Measurements from ENCODE around the gene FRAS1. TPM values are rescaled to one million over a fixed set of nuclear protein-coding genes. Genes with fewer than 3 reads are reported as not detected.
"Not testable (repeated sequence)": the region's sequence is repeated elsewhere in the genome, so short reads cannot be mapped to it uniquely, and the experiment has no call there.

FRAS1 gene
- total RNA-seq, 2 donors from 2014 or later: 0.17 TPM; not detected in 1

DNA sequence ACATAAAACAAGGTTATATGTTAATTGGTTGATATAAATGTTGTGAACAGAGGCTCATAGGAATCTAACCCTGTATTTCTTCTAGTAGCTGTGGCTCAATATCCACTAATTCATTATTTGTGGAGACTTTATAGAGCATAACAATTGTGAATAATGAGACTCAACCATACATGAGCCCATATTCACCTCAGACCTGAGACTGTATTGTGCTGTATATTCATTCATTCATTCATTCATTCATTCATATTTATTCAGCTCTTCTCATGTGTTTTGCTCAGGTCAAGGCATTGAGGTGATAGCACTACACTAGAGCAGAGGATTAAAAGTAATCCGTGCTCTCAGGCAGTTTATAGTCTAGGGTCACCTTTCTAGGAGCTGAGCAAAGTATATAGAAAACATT lies 470.0 kb downstream of the FRAS1 start:
- H3K27ac Mint-ChIP-seq: no peak overlapping the region
- no peak overlapping the region for H3K4me3 Mint-ChIP-seq
- DNase-seq (ENCODE audit: low spot score) (no peak), ATAC-seq (no peak)
- no peaks in the 10 kb centered on the region for H3K36me3 Mint-ChIP-seq
- peaks cover 4 to 16% of the 10 kb centered on the region in 2 donors for H3K27me3 Mint-ChIP-seq
- no peaks in the 10 kb centered on the region for H3K4me1 Mint-ChIP-seq (ENCODE audit: low read depth in 2 of 2)
- H3K9me3 Mint-ChIP-seq: no peaks in the 10 kb centered on the region

DNA sequence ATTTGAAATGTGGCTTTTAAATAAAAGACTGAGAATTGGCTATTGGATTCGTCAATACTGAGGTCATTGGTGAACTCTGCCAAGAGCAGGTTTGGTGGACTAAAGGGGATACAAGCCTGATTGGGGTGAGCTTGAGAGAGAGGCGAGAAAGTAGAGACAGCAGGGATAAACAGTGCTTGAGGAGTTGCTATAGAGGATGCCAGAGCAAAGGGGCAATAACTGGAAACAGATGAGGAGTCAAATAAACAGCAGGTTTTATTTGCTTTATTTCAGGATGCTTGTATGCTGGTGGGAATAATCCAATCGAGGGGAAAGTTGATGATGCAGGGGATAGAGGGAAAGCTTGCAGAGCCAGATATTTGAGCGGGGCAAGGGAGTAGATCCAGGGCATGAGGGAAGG lies 470.4 kb downstream of the FRAS1 start:
- peaks cover 6 to 20% of the 10 kb centered on the region in 2 donors for H3K27me3 Mint-ChIP-seq
- no peaks in the 10 kb centered on the region for H3K9me3 Mint-ChIP-seq
- no peaks in the 10 kb centered on the region for H3K4me1 Mint-ChIP-seq (ENCODE audit: low read depth in 2 of 2)
- H3K27ac Mint-ChIP-seq: no peak overlapping the region
- DNase-seq (ENCODE audit: low spot score) (no peak), ATAC-seq (no peak)
- no peaks in the 10 kb centered on the region for H3K36me3 Mint-ChIP-seq
- H3K4me3 Mint-ChIP-seq: no peak overlapping the region

DNA sequence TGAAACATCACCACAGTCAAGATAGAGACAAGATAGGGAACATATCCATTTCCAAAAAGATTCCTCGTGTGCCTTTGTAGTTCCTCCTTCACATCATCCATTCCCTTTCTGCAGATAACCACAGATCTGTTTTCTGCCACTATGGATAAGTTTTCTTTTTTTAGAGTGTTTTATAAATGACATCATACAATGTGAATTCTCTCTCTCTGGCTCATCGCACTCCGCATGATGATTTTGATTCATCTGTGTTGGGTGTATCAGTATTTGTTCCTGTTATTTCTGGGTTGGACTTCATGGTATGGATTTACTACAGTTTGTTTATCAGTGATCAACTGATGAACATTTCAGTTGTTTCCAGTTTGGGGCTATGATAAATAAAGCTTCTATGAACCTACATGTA lies 471.2 kb downstream of the FRAS1 start:
- Mint-ChIP-seq H3K36me3 (no peaks in the 10 kb centered on the region), H3K4me1 (ENCODE audit: low read depth in 2 of 2) (no peaks in the 10 kb centered on the region), H3K9me3 (no peaks in the 10 kb centered on the region), H3K27me3 (peaks cover 6 to 28% of the 10 kb centered on the region in 2 donors), H3K27ac (no peak overlapping the region), H3K4me3 (no peak overlapping the region)
- DNase-seq (ENCODE audit: low spot score): no peak
- ATAC-seq: no peak

DNA sequence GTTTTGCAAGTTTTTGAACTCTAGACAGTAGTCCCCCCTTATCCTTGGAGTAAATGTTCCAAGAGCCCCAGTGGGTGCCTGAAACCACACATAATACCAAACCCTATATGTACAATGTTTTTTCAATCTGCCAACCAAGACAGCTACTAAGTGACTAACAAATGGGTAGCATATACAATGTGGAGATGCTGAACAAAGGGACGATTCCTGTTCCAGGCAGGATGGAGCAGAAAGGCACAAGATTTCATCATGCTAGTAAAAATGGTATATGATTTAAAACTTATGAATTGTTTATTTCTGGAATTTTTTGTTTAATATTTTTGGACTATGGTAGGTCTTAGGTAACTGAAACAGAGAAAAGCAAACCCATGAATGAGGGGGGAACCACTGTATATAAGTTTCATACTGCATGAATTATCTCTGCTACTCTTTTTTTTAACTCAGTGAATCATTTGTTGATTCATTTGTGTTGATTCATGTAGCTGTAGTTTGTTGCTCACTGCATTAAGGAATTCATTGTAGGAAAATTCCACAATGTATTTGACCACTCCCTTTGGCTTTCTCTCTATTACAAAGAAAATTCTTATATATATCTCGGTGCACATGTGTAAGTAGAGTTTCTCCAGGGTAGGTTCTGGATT lies 472.6 kb downstream of the FRAS1 start:
- ATAC-seq: no peak
- Mint-ChIP-seq H3K36me3 (no peaks in the 10 kb centered on the region), H3K4me1 (ENCODE audit: low read depth in 2 of 2) (no peaks in the 10 kb centered on the region), H3K9me3 (no peaks in the 10 kb centered on the region), H3K27me3 (peaks cover 6 to 26% of the 10 kb centered on the region in 2 donors), H3K4me3 (no peak overlapping the region), H3K27ac (no peak overlapping the region)
- no peak for DNase-seq (ENCODE audit: low spot score)

DNA sequence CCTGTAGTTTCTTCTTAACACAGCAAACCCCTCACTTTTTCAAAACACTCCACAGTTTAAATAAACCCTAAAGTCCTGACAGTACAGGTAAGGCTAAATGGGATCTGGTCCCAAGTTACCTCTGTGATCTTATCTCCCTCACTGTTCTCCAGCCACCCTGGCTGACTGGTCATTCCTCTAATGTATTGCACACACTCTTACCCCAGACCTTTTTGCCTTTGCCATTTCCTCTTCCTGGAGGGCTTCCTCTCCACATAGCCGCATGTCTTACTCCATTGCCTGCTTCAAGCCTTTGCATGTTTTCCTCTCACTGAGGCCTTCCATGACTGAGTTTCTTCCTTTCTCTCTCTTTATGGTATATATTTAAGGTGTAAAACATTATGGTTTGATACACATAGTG lies 474.9 kb downstream of the FRAS1 start:
- Mint-ChIP-seq H3K27me3 (peaks cover 12 to 39% of the 10 kb centered on the region in 2 donors), H3K27ac (no peak overlapping the region), H3K4me1 (ENCODE audit: low read depth in 2 of 2) (no peaks in the 10 kb centered on the region), H3K9me3 (no peaks in the 10 kb centered on the region), H3K36me3 (no peaks in the 10 kb centered on the region), H3K4me3 (no peak overlapping the region)
- DNase-seq (ENCODE audit: low spot score): no peak
- no peak for ATAC-seq

DNA sequence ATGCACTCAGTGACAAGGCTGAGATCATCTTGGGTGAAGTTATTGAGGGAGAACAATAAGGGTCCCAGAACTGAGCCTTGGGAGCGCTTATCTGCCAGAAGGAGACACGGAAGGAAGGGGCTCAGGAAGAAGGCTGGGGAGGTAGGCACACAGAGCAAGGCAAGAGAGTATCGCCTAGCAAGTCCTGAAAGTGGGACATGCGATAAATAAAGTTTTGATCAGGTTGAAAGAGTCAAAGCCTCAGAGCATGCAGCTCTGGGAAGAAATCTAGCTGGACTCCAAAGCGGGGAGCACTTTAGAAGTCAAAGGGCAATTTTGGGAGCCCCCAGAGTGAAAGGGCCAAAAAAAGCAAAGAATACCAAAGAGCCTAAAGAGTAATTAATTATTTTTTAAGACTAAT lies 476.7 kb downstream of the FRAS1 start:
- no peak for ATAC-seq
- no peaks in the 10 kb centered on the region for H3K36me3 Mint-ChIP-seq
- peaks cover 14 to 39% of the 10 kb centered on the region in 2 donors for H3K27me3 Mint-ChIP-seq
- no peaks in the 10 kb centered on the region for H3K4me1 Mint-ChIP-seq (ENCODE audit: low read depth in 2 of 2)
- H3K9me3 Mint-ChIP-seq: no peaks in the 10 kb centered on the region
- DNase-seq (ENCODE audit: low spot score): no peak
- H3K4me3 Mint-ChIP-seq: no peak overlapping the region
- H3K27ac Mint-ChIP-seq: no peak overlapping the region

DNA sequence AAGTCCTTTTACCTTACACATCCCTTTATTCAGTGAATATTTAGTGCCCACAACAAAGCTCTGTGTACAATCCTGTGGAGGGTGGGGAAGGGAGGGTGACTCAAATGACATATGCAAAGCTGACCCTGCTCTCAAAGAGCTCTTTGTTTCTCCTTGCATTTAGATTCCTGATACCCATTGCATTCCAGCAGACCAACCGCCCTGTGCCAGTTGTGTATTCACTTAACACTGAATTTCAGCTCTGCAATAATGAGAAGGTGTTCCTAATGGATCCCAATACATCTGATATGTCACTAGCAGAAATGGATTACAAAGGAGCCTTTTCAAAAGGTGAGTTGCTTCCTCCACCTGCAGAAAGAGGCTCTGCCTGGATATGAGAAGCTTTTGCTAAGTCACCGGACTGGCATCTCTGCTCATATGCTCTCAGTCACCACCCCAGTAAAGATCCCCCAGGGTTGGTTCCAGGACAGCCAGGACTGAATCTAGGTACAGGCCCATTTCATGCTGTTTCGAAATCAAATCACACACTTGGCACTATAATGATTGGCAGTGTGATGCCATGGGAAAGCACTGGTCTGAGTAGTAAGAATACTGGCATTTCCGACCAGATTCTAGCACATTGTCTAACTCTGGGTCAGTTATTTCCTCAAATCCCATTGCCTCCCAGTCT lies 477.3 kb downstream of the FRAS1 start:
- H3K4me3 Mint-ChIP-seq: no peak overlapping the region
- no peak overlapping the region for H3K27ac Mint-ChIP-seq
- peaks cover 14 to 39% of the 10 kb centered on the region in 2 donors for H3K27me3 Mint-ChIP-seq
- DNase-seq (ENCODE audit: low spot score): no peak
- no peaks in the 10 kb centered on the region for H3K36me3 Mint-ChIP-seq
- no peaks in the 10 kb centered on the region for H3K4me1 Mint-ChIP-seq (ENCODE audit: low read depth in 2 of 2)
- peak in 1 of 2 donors; percentile 40 for ATAC-seq
- no peaks in the 10 kb centered on the region for H3K9me3 Mint-ChIP-seq

DNA sequence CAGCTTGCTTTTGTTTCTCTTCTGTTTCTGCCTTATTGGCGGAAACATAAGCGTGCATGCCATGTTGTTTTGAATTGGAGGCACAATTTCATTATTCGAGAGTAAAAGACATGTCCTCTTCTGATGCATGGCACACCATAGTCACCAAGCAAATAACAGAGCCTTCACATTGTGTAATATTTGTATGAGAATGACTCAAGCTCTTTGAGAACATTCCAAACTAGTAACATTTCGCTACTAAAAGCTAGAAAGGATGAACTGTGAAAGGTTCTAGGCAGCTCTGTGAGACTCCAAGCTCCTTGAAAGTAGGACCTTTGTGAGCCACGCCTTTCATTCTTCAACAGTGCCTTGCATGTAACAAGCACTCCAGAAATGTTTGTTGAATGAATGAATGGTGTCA lies 485.2 kb downstream of the FRAS1 start:
- Mint-ChIP-seq H3K27me3 (peaks cover 11 to 24% of the 10 kb centered on the region in 2 donors), H3K36me3 (no peaks in the 10 kb centered on the region), H3K9me3 (no peaks in the 10 kb centered on the region), H3K27ac (no peak overlapping the region), H3K4me1 (ENCODE audit: low read depth in 2 of 2) (no peaks in the 10 kb centered on the region), H3K4me3 (no peak overlapping the region)
- DNase-seq (ENCODE audit: low spot score): no peak
- ATAC-seq: no peak

DNA sequence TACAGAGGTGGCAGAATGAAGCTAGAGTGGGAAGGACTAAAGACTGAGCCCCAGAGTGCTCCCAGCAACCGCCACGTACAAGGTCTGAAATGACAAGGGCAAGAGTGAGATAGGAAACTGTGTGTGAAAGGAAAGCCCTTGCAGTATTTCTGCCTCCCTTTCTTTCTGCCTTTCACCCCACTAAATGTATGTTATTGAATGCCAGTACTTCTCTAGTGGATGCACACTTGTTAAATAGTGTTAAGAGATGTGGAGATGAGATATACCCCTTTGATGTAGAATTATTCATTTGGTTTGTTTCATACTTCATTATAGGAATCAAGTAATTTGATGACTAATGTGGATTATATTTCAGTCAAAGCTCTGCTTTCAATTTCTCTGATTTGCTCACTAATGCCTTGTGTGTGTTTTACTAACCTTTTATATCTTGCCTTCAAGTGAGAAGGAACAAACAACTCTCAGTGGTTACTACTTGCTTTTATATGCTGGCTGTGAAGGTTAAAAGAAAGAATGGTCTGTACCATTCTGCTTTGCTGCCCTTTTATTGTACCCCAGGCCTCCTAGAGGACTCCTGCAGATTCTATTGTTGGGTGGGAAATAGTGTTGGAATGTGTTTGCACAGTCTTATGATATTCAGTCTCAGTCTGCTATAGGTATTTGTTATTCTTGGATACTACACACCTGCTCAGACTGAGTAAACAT lies 486.5 kb downstream of the FRAS1 start:
- Mint-ChIP-seq H3K4me1 (ENCODE audit: low read depth in 2 of 2) (no peaks in the 10 kb centered on the region), H3K9me3 (no peaks in the 10 kb centered on the region), H3K27ac (no peak overlapping the region), H3K4me3 (no peak overlapping the region), H3K36me3 (no peaks in the 10 kb centered on the region), H3K27me3 (peaks cover 8 to 24% of the 10 kb centered on the region in 2 donors)
- no peak for ATAC-seq
- DNase-seq (ENCODE audit: low spot score): no peak

DNA sequence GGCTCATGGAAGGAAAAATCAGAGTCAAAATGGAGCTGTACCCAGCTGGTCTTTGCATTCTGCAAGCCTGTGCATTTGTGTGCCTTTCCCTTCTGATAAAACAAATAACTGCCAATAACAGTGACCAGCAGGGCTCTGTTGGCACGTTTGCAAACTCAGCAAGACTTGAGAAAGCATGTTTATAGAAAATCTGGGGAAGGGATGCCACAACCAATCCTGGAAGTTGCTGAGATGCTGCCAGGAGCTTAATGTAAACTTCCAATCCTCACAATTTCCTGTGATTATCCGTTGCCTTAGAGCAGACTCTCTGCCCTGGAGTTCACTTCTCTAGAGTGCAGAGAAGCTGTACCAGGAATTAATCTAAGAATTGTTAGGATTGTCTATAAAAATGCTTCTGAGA lies 487.6 kb downstream of the FRAS1 start:
- H3K4me1 Mint-ChIP-seq (ENCODE audit: low read depth in 2 of 2): no peaks in the 10 kb centered on the region
- H3K4me3 Mint-ChIP-seq: no peak overlapping the region
- H3K36me3 Mint-ChIP-seq: no peaks in the 10 kb centered on the region
- DNase-seq (ENCODE audit: low spot score) (no peak), ATAC-seq (no peak)
- H3K27ac Mint-ChIP-seq: no peak overlapping the region
- H3K27me3 Mint-ChIP-seq: peaks cover 8 to 26% of the 10 kb centered on the region in 2 donors
- H3K9me3 Mint-ChIP-seq: no peaks in the 10 kb centered on the region

DNA sequence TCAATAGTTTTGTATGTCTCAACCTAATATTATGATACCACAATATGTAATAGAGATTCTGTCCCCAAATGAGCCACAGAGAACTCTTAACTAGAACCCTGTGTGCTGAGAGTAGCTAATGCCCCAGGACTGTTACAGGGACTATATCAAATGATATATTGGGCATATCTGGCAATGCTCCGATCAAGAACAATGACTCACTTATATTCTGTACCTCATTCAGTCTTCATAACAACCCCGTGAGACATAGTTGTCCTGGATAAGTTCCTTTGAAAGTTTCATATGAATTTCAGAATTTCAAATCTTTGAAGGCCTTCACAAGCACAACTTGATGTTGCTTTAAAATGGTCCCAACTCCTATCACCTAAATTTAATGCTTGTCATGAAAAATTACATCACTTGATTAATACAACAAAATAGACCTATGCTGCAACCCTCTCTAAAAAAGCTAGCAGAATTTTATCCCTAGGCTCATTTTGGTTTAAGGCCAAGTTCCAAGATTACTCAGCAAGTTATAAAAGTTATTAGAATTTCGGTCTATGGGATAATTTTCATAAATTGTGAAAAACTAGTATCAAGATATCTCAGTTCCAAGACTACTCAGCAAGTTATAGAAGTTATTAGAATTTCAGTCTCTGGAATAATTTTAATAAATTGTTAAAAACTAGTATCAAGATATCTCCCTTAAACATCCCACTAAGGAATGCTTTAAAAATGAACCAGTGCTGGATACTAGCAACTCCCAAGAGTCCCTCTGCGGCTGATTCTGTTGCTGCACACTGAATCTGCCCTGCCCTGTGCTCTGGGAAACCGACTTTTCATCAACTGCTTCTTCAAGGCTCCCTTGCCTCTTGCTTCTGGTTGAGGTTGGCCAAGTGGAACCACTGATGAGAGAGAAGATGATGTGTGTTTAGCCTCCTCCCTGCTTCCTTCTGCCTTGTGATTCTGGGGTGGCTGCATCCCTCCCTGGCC lies 488.4 kb downstream of the FRAS1 start:
- no peak overlapping the region for H3K27ac Mint-ChIP-seq
- H3K36me3 Mint-ChIP-seq: no peaks in the 10 kb centered on the region

DNA sequence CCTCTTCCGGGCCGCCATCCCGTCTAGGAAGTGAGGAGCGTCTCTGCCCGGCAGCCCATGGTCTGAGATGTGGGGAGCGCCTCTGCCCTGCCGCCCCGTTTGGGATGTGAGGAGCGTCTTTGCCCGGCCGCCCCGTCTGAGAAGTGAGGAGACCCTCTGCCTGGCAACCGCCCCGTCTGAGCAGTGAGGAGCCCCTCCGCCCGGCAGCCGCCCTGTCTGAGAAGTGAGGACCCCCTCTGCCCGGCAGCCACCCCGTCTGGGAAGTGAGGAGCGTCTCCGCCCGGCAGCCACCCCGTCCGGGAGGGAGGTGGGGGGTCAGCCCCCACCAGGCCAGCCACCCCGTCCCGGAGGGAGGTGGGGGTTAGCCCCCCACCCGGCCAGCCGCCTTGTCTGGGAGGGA lies 490.8 kb downstream of the FRAS1 start:
- not testable (repeated sequence) for H3K4me3 Mint-ChIP-seq; DNase-seq (ENCODE audit: low spot score); H3K36me3 Mint-ChIP-seq; H3K27ac Mint-ChIP-seq; H3K4me1 Mint-ChIP-seq (ENCODE audit: low read depth in 2 of 2); H3K9me3 Mint-ChIP-seq; ATAC-seq
- H3K27me3 Mint-ChIP-seq: peaks cover 20 to 30% of the 10 kb centered on the region in 2 donors

More for the DNA sequence above, 488.4 kb downstream of the FRAS1 start:
- Mint-ChIP-seq H3K4me3 (no peak overlapping the region), H3K27me3 (peaks cover 15 to 34% of the 10 kb centered on the region in 2 donors), H3K4me1 (ENCODE audit: low read depth in 2 of 2) (no peaks in the 10 kb centered on the region), H3K9me3 (no peaks in the 10 kb centered on the region)
- DNase-seq (ENCODE audit: low spot score): no peak
- ATAC-seq: no peak

DNA sequence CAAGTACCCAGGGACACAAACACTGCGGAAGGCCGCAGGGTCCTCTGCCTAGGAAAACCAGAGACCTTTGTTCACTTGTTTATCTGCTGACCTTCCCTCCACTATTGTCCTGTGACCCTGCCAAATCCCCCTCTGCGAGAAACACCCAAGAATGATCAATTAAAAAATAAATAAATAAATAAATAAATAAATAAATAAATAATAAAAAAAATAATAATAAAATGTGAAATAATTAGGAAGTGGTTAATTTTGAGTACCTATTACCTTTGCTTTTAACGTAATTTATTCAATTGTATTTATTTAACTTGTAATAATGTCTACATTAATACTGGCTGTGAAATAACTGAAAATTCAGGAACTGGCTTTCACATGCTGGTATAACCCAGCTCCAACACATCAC lies 491.8 kb downstream of the FRAS1 start:
- H3K9me3 Mint-ChIP-seq; ATAC-seq; H3K4me1 Mint-ChIP-seq (ENCODE audit: low read depth in 2 of 2); H3K4me3 Mint-ChIP-seq; H3K36me3 Mint-ChIP-seq; DNase-seq (ENCODE audit: low spot score); H3K27ac Mint-ChIP-seq: not testable (repeated sequence)
- H3K27me3 Mint-ChIP-seq: peaks cover 21 to 32% of the 10 kb centered on the region in 2 donors
